ENCODE data around the gene MINDY4. TPM values are rescaled to one million over a fixed set of nuclear protein-coding genes. Genes with fewer than 3 reads are reported as not detected.

Gene MINDY4
- total RNA-seq, 2 donors from 2014 or later, result 7.5 to 8.6 TPM

GRCh38 chr7:30772984-30773383 lies 1.8 kb downstream of the MINDY4 start:
- H3K4me3 ChIP-seq, result no peak overlapping the region
- ATAC-seq (no peak), DNase-seq (no peak)
- no peaks in the 10 kb centered on the region for H3K36me3 ChIP-seq (replicated peaks in 1 of 2; ENCODE audit: insufficient read depth in 1 of 2, low read depth in 2 of 2)
- TF ChIP-seq POLR2A (IDR thresholded peaks at IDR 0.05) (no peak), CTCF (IDR thresholded peaks at IDR 0.05) (no peak)
- no peak overlapping the region for H3K27ac ChIP-seq
- intact Hi-C loops (cut with DNase I), result no loop called here
- H3K27me3 ChIP-seq, result no peaks in the 10 kb centered on the region
- 86 to 96% methylated on average over 6 of the region's 6 CpGs for whole genome bisulfite sequencing, 2 donors
- peaks cover 18% of the 10 kb centered on the region for H3K4me1 ChIP-seq
- H3K9me3 ChIP-seq, result no peaks in the 10 kb centered on the region

GRCh38 chr7:30775992-30776391 lies 4.8 kb downstream of the MINDY4 start:
- Histone ChIP-seq H3K9me3 (no peaks in the 10 kb centered on the region), H3K4me1 (peaks cover 10% of the 10 kb centered on the region), H3K4me3 (no peak overlapping the region), H3K27me3 (no peaks in the 10 kb centered on the region), H3K36me3 (replicated peaks in 1 of 2; ENCODE audit: insufficient read depth in 1 of 2, low read depth in 2 of 2) (no peaks in the 10 kb centered on the region), H3K27ac (no peak overlapping the region)
- ATAC-seq, result no peak
- TF ChIP-seq POLR2A (IDR thresholded peaks at IDR 0.05) (no peak), CTCF (IDR thresholded peaks at IDR 0.05) (no peak)
- DNase-seq, result no peak
- intact Hi-C loops (cut with DNase I), result no loop called here

GRCh38 chr7:30776971-30777370 lies 5.8 kb downstream of the MINDY4 start:
- Histone ChIP-seq H3K4me3 (no peak overlapping the region), H3K36me3 (replicated peaks in 1 of 2; ENCODE audit: insufficient read depth in 1 of 2, low read depth in 2 of 2) (no peaks in the 10 kb centered on the region), H3K27ac (no peak overlapping the region), H3K27me3 (no peaks in the 10 kb centered on the region), H3K9me3 (no peaks in the 10 kb centered on the region), H3K4me1 (peaks cover 9% of the 10 kb centered on the region)
- intact Hi-C loops (cut with DNase I), result no loop called here
- TF ChIP-seq POLR2A (IDR thresholded peaks at IDR 0.05) (no peak), CTCF (IDR thresholded peaks at IDR 0.05) (no peak)
- WGBS, 2 donors, result 54 to 61% methylated on average over 4 of the region's 4 CpGs
- ATAC-seq (no peak), DNase-seq (no peak)

GRCh38 chr7:30778255-30779025 lies 7.2 kb downstream of the MINDY4 start:
- Histone ChIP-seq H3K27me3 (no peaks in the 10 kb centered on the region), H3K9me3 (no peaks in the 10 kb centered on the region), H3K4me3 (no peak overlapping the region), H3K36me3 (replicated peaks in 1 of 2; ENCODE audit: insufficient read depth in 1 of 2, low read depth in 2 of 2) (peaks cover 0 to 3% of the 10 kb centered on the region in 2 donors), H3K27ac (no peak overlapping the region), H3K4me1 (no peaks in the 10 kb centered on the region)
- WGBS, 2 donors, result 80 to 84% methylated on average over 15 of the region's 15 CpGs
- ATAC-seq (no peak), DNase-seq (no peak)
- intact Hi-C loops (cut with DNase I), result no loop called here
- TF ChIP-seq CTCF (IDR thresholded peaks at IDR 0.05) (no peak), POLR2A (IDR thresholded peaks at IDR 0.05) (no peak)

- TF ChIP-seq POLR2A (IDR thresholded peaks at IDR 0.05), result no peak
- no peak for TF ChIP-seq CTCF (IDR thresholded peaks at IDR 0.05)
- no peak overlapping the region for H3K27ac ChIP-seq
- H3K4me3 ChIP-seq, result no peak overlapping the region
- intact Hi-C loops (cut with DNase I), result no loop called here
- 72 to 74% methylated on average over 5 of the region's 5 CpGs for WGBS, 2 donors
- no peaks in the 10 kb centered on the region for H3K9me3 ChIP-seq
- DNase-seq (no peak), ATAC-seq (no peak)
- H3K4me1 ChIP-seq, result no peaks in the 10 kb centered on the region
- peaks cover 0 to 3% of the 10 kb centered on the region in 2 donors for H3K36me3 ChIP-seq (replicated peaks in 1 of 2; ENCODE audit: insufficient read depth in 1 of 2, low read depth in 2 of 2)
- H3K27me3 ChIP-seq, result no peaks in the 10 kb centered on the region
Observed at GRCh38 chr7:30779574-30779973, 8.4 kb downstream of the MINDY4 start.
